ENCODE results near the gene CDC42EP4.
"Not testable (repeated sequence)": the region's sequence is repeated elsewhere in the genome, so short reads cannot be mapped to it uniquely, and the experiment has no call there.

Gene CDC42EP4

GRCh38 chr17:73318836-73319235, 7.0 kb upstream of the CDC42EP4 start:
- no peak for DNase-seq

GRCh38 chr17:73318427-73318813, 6.6 kb upstream of the CDC42EP4 start:
- DNase-seq, result no peak

DNA sequence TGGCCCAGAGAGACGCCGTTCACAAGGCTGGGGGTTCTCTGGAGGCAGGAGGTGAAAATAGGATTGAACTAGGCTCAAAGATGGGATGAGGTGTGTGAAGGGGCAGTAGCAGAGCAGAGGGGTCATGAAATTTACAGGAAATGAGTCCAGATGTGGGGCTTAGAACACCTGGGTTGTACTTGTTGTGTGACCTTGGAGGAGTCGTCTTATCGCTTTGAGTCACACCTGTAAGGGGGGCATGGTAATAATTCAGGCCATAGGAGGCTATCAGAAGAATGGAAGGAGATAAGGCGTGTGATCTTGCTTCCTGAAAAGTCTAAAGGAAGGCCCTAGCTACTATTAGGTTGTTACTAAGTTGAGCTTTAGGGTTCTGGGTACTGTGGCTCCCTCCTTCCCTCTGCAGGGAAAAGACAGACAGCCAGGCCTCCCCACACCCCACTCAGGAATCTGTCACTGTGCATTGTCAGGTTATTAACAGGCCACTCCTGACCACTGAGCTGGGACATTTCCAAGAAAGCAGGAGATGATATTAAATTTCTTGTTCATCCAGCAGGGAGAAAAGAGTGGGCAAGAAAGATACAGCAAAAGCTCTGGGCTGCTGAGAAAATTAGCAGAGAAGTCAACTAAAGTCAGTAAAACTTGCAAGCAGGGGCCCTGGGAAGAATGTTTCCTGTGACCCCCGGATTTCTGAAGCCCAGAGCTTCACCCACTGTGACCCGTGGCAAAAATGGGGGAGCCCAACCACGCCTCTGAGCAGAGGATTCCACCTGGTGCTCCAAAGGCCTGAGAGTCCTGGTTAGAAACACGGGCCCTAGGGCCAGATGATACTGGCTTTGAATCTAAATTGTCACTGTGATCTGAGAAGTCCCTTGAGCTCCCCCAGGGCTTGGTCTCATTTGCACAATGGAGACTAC, 6.0 kb upstream of the CDC42EP4 start:
- no peak for DNase-seq

DNA sequence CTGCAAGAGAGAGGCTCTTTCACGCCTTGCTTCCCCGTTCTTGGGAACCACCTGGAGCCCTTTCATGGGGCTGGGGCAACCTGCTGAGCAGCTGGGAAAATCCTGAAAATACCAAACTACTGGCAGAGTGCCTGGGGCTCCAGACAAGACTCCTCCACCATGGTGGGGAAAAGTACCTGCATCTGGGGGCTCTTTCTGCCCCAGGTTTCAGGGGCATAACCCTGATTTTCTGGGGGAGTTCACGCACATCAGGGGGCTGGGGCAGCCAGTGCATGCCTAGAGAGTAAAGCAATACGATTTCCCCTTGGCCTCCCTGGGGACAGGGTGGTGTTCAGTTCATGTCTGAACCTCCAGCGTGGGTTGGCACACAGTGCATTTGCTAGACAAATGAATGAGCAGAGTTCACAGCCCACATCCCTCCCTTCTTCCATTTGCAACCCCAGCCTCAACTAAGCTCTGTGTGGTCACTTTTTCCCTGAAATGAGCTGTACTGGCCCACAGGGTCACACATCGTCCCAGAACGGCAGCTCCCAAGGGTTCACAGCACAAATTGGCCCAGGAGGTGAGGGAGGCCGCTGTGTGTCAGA, 5.2 kb upstream of the CDC42EP4 start:
- DNase-seq, result no peak

DNA sequence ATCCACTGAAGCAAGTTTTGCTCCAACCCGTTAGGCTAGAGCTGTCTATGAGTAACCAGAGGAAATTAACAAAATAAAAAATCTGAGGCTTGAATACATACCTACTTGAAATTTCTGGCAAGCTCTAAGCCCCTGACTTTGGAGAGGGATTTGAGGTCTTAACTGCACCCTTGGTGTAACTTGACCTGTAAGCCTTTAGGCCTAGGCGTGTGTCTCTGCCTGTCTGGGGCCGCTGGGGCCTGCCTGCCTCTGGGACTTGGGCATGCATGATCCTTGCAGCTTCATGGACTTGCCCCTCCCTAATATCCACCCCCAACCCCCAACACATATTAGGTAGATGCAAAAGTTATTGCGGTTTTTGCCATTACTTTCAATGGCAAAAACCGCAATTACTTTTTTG, 3.7 kb upstream of the CDC42EP4 start:
- DNase-seq, result no peak

DNA sequence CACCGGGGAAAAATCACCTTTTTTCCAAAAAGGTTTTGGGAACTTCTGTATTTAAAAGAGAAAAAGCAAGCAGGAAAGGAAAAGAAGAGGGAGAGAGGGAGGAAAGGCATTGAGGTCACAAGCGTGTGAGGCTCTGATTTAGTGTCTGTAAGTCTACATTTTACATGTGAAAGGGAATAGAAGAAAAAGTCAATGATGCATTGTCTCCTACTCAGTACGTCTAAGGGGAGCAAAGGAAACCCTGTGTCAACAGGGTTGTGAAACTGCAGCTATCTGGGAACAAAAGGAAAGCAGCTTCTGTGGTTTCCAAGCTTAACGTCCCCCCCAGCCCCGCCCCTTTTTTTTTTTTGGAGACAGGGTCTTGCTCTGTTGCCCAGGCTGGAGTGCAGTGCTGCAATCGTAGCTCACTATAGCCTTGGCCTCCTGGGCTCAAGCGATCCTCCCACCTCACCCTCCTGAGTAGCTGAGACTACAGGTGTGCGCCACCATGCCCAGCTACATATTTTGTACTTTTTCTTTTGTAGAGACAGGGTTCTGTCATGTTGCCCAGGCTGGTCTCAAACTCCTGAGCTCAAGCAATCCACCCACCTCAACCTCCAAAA, 1.8 kb upstream of the CDC42EP4 start:
- DNase-seq, result no peak

DNA sequence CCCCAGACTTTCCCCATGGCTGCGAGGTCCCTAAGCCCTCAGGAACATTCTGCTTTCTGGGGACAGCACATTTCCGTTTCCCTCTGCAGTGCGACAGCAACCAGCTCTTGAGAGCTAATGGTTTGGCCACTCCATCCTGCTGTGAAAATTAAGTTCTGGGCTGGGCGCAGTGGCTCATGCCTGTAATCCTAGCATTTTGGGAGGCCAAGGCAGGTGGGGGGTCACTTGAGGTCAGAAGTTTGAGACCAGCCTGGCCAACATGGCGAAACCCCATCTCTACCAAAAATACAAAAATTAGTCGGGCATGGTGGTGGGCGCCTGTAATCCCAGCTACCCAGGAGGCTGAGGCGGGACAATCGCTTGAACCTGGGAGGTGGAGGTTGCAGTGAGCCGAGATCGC, 1.1 kb upstream of the CDC42EP4 start:
- not testable (repeated sequence) for DNase-seq

DNA sequence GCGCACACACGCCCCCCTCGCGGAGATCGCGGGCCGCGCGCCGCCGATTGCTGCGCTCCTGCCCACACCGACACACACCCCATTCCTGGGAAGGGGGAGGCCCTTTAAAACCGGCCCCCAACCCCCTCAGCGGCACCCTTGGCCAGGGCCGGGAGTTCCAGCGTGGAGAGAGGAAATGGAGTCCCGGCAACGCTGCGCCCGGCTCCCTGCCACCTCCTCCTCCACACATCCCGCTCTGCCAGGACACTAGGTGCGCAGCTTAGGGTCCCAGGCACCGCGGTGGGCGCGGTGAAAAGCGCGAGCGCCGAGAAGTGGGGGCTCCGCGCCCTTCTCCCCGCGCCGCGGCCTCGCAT, 397 bp downstream of the CDC42EP4 start:
- no peak for DNase-seq

- no peak for DNase-seq
Observed at GRCh38 chr17:73309727-73310596, 1.8 kb downstream of the CDC42EP4 start.

GRCh38 chr17:73308959-73309358, 2.8 kb downstream of the CDC42EP4 start:
- not testable (repeated sequence) for DNase-seq

GRCh38 chr17:73308017-73308823, 3.6 kb downstream of the CDC42EP4 start:
- DNase-seq, result no peak

GRCh38 chr17:73307130-73307529, 4.7 kb downstream of the CDC42EP4 start:
- no peak for DNase-seq

DNA sequence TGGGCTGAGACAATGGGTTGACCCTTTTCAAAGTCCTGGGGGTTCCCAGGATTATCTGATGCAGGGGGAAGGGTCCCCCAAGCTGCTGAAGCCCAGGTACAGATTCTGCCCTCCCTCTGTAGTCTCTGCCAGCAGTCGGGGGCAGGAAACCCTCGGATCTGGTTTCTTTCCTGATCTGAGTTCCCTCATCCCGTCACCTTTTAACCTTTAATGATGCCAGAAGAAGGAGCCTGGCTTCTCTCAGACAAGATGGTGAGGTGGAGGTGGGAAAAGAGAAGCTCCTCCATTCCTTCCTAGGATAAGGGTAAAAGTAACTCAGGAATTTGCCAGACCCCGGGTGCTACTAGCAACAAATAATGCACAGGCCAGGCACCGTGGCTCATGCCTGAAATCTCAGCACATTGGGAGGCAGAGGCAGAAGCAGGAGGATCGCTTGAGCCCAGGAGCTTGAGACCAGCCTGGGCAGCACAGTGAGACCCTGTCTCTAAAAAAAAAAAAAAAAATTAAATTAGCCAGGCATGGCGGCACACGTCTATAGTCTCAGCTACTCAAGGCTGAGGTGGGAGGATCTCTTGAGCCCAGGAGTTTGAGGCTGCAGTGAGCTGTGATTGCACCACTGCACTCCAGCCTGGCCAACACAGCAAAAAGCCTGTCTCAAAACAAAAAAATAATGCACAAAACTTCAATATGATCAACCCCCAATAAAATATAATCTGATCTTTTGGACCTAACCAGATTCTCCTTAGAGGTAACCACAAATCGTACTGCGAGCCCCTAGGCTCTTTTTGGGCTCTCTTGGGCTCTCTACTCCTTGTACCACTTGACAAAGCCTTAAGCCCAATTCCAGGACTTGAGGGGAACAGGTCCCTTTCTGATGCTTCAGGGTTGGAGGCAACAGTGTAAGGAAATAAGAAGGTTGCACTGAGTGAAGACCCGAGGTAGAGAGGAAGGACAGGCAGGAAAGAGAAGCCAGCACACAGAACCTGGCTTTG, 5.7 kb downstream of the CDC42EP4 start:
- DNase-seq, result no peak

DNA sequence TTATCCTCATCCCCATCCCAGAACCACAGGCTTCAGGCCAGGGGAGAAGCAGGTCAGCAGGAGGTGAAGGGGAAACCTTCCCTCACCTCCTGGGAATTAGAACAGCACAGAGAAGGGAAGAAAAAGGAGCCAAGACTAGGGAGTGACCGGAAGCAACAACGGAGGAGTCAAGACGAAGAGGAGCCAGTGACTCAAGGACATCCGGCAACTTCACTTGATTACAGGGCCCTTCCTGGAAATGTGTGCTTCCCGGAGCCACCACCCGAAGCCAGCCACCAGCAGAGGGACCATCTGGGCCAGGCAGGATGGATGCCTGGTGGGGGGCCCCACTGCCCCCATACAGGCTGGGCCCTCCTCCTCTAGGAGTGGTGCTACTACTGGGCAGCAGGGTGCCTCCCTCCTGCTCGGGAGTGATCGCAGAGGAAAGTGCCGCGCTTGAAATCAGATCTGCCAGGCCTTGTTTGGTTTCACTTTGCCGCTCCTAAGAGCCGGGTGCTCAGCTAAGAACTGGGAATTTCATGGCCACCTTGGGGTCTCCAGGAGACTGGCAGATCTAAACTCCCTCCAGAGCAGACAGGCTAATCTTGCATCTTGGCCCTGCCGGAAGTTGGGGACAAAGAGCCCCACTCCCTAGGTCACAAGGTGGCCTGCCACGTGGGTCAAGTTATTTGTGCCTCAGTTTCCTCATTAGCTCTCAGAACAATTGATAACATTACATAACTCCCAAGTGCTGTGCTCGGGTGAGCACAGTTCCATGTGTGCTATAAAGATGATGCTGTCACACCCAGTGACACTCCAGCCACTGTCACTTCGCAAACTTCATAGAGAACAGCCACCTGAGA, 6.6 kb downstream of the CDC42EP4 start:
- DNase-seq, result peak; percentile 84

- DNase-seq, result no peak
Observed at GRCh38 chr17:73304438-73304837, 7.4 kb downstream of the CDC42EP4 start.

GRCh38 chr17:73302189-73302588, 9.6 kb downstream of the CDC42EP4 start:
- DNase-seq, result no peak

DNA sequence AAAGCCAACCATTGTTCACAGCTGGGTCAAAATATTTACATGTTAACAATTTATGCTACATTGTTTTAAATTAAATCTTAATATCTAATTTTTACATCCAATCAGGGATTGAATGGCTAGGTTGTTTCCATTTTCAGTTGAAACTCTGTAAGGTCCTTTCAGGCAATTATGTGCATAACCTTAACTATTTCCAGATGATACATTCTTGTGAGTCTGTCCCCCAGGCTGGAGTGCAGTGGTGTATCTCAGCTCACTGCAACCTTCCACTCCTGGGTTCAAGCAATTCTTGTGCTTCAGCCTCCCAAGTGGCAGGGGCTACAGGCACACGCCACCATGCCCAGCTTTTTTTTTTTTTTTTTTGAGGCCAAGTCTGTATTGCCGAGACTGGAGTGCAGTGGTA, 10.4 kb downstream of the CDC42EP4 start:
- DNase-seq, result no peak

DNA sequence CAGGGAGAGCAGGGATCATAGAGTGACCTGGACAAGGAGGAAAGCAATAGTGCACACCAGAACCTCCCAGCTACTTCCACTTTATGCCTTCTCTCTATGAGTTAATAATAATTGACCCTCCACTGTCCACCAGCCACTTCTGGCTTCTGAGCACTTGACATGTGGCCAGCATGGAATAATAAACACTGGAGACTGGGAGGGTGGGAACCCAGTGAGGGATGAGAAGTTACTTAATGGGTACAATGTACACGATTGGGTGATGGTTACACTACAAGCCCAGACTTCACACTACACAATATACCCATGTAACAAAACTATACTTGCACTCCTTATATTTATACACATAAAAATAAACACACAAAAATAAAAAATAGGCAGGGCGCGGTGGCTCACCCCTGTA, 11.4 kb downstream of the CDC42EP4 start:
- no peak for DNase-seq

GRCh38 chr17:73297934-73298861, 13.6 kb downstream of the CDC42EP4 start:
- DNase-seq, result no peak

Measured in amniotic stem cell (primary cell).